ENCODE data around the gene GPR158.

- TF ChIP-seq EZH2 (IDR thresholded peaks at IDR 0.05; ENCODE audit: insufficient read depth, poor library complexity, severe bottlenecking) (no peak), EZH2phosphoT487 (IDR thresholded peaks at IDR 0.05; ENCODE audit: insufficient read depth, low read depth) (no peak)
Observed at GRCh38 chr10:25493122-25493893, 318.5 kb downstream of the GPR158 start.

Measured in GM23248 (cell line).